HCT116 (cell line): ENCODE measurements around the gene MPZL2. TPM values are rescaled to one million over a fixed set of nuclear protein-coding genes. Genes with fewer than 3 reads are reported as not detected.

Experiments
- ATAC-seq: fragments of 200-7000 bp; cut with Tn5 transposase; 2 replicates; pipeline ENCODE4 v1.9.1; 2020; ENCODE audit warnings: mild to moderate bottlenecking, moderate library complexity
- BruUV-seq: library from RNA; stranded (reverse); fragments of 400-500 nt; replicated peaks from 2 replicates; lab custom pipeline; 2021; lab: Mats Ljungman, UMichigan
- CTCF ChIA-PET: fragments of 300-600 bp; sonication (Branson Sonifier 250); formaldehyde crosslinking; loops from one replicate; lab custom pipeline; 2021; ENCODE audit warnings: antibody characterized with exemption; lab: Charles Lee
- POLR2A ChIA-PET: fragments of 300-600, 350-600 bp; sonication (Branson Sonifier 250); formaldehyde crosslinking; loops from one replicate; lab custom pipeline; 2021; ENCODE audit warnings: antibody characterized with exemption; lab: Charles Lee
- RAD21 ChIA-PET, 2 experiments: fragments of 300-600 bp; sonication (Branson Sonifier 250); formaldehyde crosslinking; loops; one replicate each; lab custom pipeline; 2023; ENCODE audit warnings: low total read pairs in 2 of 2; ENCODE audit not compliant: uncharacterized antibody in 2 of 2, unreplicated experiment in 2 of 2, low non-redundant PET in 1 of 2; lab: Charles Lee
- DNase-seq: peaks from one replicate; pipeline ENCODE4 v3.0.0-alpha.2; 2010; ENCODE audit warnings: low read depth, low spot score
- H2AFZ ChIP-seq: fragments of 200-600 bp; shearing (Covaris generic), sonication (generic); 2 replicates; pipeline ENCODE4 v1.6.1; 2017; ENCODE audit warnings: low read depth, mixed run types, mixed read lengths, antibody characterized with exemption, low read length; ENCODE audit not compliant: poor library complexity, severe bottlenecking
- H3K27ac ChIP-seq: 2 replicates; pipeline ENCODE4 v1.5.1; 2012; ENCODE audit warnings: low read depth, low read length
- H3K27me3 ChIP-seq: fragments of 200-600 bp; sonication (generic); 2 replicates; pipeline ENCODE4 v1.6.1; 2016; ENCODE audit warnings: mixed run types, low read length, mixed read lengths; ENCODE audit not compliant: insufficient read depth
- H3K36me3 ChIP-seq, 2 experiments: fragments of 200-500 bp in 1 of 2; fragments of 200-600 bp in 1 of 2; sonication (Bioruptor generic) in 1 of 2; sonication (generic) in 1 of 2; 2 replicates each; pipeline versions ENCODE4 v1.5.1 to v1.6.1; 2014 to 2016; ENCODE audit warnings: low read length in 2 of 2, inconsistent platforms in 1 of 2, mixed read lengths in 1 of 2, mixed run types in 1 of 2; ENCODE audit not compliant: insufficient read depth in 2 of 2, control insufficient read depth in 1 of 2
- H3K4me1 ChIP-seq, 2 experiments: fragments of 200-600 bp in 1 of 2; sonication (generic) in 1 of 2; 2 replicates each; pipeline versions ENCODE4 v1.5.1 to v1.6.1; 2012 to 2017; ENCODE audit warnings: low read length in 2 of 2, inconsistent platforms in 1 of 2, mild to moderate bottlenecking in 1 of 2, mixed read lengths in 1 of 2, mixed run types in 1 of 2, moderate library complexity in 1 of 2; ENCODE audit not compliant: insufficient read depth in 2 of 2, control insufficient read depth in 1 of 2
- H3K4me2 ChIP-seq: fragments of 200-600 bp; sonication (generic); 2 replicates; pipeline ENCODE4 v1.6.1; 2017; ENCODE audit warnings: mixed run types, low read length, mixed read lengths
- H3K4me3 ChIP-seq, 2 experiments: fragments of 200-600 bp in 1 of 2; sonication (generic) in 1 of 2; replicated peaks in 1 of 2; 2 replicates each; pipeline ENCODE4 v1.5.1; 2011 to 2016; ENCODE audit warnings: low read length in 2 of 2, control low read depth in 1 of 2, low read depth in 1 of 2, mild to moderate bottlenecking in 1 of 2, mixed read lengths in 1 of 2, mixed run types in 1 of 2
- H3K79me2 ChIP-seq: fragments of 200-600 bp; sonication (generic); 2 replicates; pipeline ENCODE4 v1.6.1; 2017; ENCODE audit warnings: mild to moderate bottlenecking, mixed run types, low read length, moderate library complexity, mixed read lengths; ENCODE audit not compliant: insufficient read depth
- H3K9ac ChIP-seq: fragments of 200-600 bp; sonication (generic); 2 replicates; pipeline ENCODE4 v1.6.1; 2016; ENCODE audit warnings: low read length, mixed read lengths
- H3K9me2 ChIP-seq: fragments of 200-600 bp; sonication (generic), shearing (Covaris generic); 2 replicates; pipeline ENCODE4 v1.6.1; 2017; ENCODE audit warnings: mixed run types, mild to moderate bottlenecking, moderate library complexity; ENCODE audit not compliant: insufficient read depth
- H3K9me3 ChIP-seq, 2 experiments: fragments of 200-500 bp in 1 of 2; fragments of 200-600 bp in 1 of 2; sonication (Bioruptor generic) in 1 of 2; sonication (generic) in 1 of 2; 2 replicates each; pipeline ENCODE4 v1.6.1; 2014 to 2017; ENCODE audit warnings: low read length in 2 of 2, mixed read lengths in 2 of 2, inconsistent platforms in 1 of 2, low read depth in 1 of 2, mild to moderate bottlenecking in 1 of 2, mixed run types in 1 of 2, moderate library complexity in 1 of 2; ENCODE audit not compliant: control insufficient read depth in 1 of 2, insufficient read depth in 1 of 2
- H4K20me1 ChIP-seq: fragments of 200-600 bp; sonication (generic), shearing (Covaris generic); 2 replicates; pipeline ENCODE4 v1.6.1; 2017; ENCODE audit warnings: mixed run types, mild to moderate bottlenecking, moderate library complexity; ENCODE audit not compliant: insufficient read depth
- CBX3 ChIP-seq: IDR thresholded peaks from 2 replicates; pipeline ENCODE4 v1.6.1; 2012; ENCODE audit warnings: low read depth
- EGR1 ChIP-seq: IDR thresholded peaks from 2 replicates; pipeline ENCODE4 v1.6.1; 2012; ENCODE audit warnings: low read depth
- EZH2phosphoT487 ChIP-seq: fragments of 200-600 bp; IDR thresholded peaks from 2 replicates; pipeline ENCODE4 v1.6.1; 2018; ENCODE audit warnings: antibody characterized with exemption, borderline replicate concordance
- FOSL1 ChIP-seq: IDR thresholded peaks from 2 replicates; pipeline ENCODE4 v1.6.1; 2012; ENCODE audit warnings: low read depth
- JUND ChIP-seq: IDR thresholded peaks from 2 replicates; pipeline ENCODE4 v1.6.1; 2012
- POLR2A ChIP-seq: IDR thresholded peaks from 2 replicates; pipeline ENCODE4 v1.7.0; 2011; ENCODE audit warnings: borderline replicate concordance; ENCODE audit not compliant: insufficient read depth, insufficient read length; ENCODE audit errors: extremely low read depth
- POLR2AphosphoS5 ChIP-seq: IDR thresholded peaks from 2 replicates; pipeline ENCODE4 v1.6.1; 2011; ENCODE audit warnings: mild to moderate bottlenecking, low read depth, low read length, moderate library complexity
- RAD21 ChIP-seq: IDR thresholded peaks from 2 replicates; pipeline ENCODE4 v1.6.1; 2012; ENCODE audit warnings: low read depth, mild to moderate bottlenecking
- SIN3A ChIP-seq: IDR thresholded peaks from 2 replicates; pipeline ENCODE4 v1.6.1; 2012; ENCODE audit warnings: low read depth
- SP1 ChIP-seq: IDR thresholded peaks from 2 replicates; pipeline ENCODE4 v1.6.1; 2012; ENCODE audit warnings: low read depth
- SRF ChIP-seq: IDR thresholded peaks from 2 replicates; pipeline ENCODE4 v1.6.1; 2012; ENCODE audit warnings: low read depth
- intact Hi-C: fragments of 100-400 bp; cut with micrococcal nuclease; formaldehyde crosslinking; loops from 2 replicates; pipeline ENCODE4 v1.10.0; 2022
- total RNA-seq: library from RNA; stranded (reverse); gene quantifications from one replicate; pipeline ENCODE4 v1.2.1, GENCODE V29; 2021; ENCODE audit not compliant: unreplicated experiment
- TF ChIP-seq, protein P1 (sequence below): IDR thresholded peaks from 2 replicates; pipeline ENCODE4 v1.6.1; 2012
- TF ChIP-seq, protein P2 (sequence below): IDR thresholded peaks from 2 replicates; pipeline ENCODE4 v1.6.1; 2011; ENCODE audit warnings: mild to moderate bottlenecking, low read length, moderate library complexity; ENCODE audit not compliant: insufficient replicate concordance; ENCODE audit errors: extremely low read depth
- TF ChIP-seq, protein P3 (sequence below): IDR thresholded peaks from 2 replicates; pipeline ENCODE4 v1.6.1; 2012

Gene MPZL2
- total RNA-seq, 1 experiment from 2014 or later = 16.8 TPM

DNA sequence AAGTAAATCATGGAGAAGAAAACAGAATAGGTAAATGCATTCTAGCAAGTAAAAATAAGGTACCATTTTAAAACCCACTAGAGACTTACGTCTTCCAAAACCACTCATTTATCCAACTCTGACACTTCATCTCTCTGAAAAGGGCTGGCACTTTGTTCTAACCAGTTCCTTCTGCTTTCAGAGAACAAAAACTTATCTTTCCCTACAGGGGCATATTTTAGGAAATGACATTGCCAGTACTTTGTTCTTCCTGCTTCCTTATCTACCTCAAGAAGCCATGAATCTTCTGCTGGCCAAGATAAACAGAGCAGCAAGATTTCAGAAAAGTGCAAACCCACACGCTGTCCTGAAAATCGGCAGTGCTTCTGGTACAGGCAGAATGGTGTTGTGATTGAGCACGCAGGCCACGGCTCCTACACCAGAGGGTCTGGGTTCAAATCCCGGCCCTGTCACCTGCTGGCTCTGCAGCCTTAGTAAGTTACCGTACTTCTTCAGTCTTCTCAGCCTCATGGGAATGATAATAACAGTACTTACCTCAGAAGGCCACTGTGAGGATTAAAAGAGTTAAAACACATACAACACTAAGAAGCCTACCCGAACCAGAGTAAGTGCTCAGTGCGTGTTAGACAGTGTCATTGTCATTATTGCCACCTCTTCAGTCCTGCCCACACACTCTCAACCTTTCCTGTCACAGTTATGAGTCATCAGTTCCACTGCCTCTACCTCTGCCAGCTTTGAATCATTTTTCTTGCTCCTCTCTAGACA is 22.9 kb downstream of the MPZL2 start:
- intact Hi-C loops = no loop called here
- no peaks in the 10 kb centered on the region for H3K9me2 ChIP-seq
- CTCF ChIA-PET = interaction anchor here (1.2 to 1.9 kb wide), 2 partner anchors 43 to 55 kb away, joined by 3 to 9 read pairs; no protein-coding TSS in a partner anchor
- RAD21 ChIA-PET = no interaction called here
- POLR2A ChIA-PET = interaction anchor here (1.0 to 1.5 kb wide), 4 partner anchors 8 to 61 kb away, joined by 3 to 6 read pairs (median 4); partner anchors contain the start of gene MPZL3
- H3K79me2 ChIP-seq = no peaks in the 10 kb centered on the region
- peak; percentile 94 for ATAC-seq
- peak; percentile 78 for TF ChIP-seq POLR2AphosphoS5
- peak; percentile 99 for TF ChIP-seq FOSL1
- TF ChIP-seq, protein P1, sequence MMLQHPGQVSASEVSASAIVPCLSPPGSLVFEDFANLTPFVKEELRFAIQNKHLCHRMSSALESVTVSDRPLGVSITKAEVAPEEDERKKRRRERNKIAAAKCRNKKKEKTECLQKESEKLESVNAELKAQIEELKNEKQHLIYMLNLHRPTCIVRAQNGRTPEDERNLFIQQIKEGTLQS = peak; percentile 67
- TF ChIP-seq EGR1 = peak; percentile 95
- TF ChIP-seq, protein P2, sequence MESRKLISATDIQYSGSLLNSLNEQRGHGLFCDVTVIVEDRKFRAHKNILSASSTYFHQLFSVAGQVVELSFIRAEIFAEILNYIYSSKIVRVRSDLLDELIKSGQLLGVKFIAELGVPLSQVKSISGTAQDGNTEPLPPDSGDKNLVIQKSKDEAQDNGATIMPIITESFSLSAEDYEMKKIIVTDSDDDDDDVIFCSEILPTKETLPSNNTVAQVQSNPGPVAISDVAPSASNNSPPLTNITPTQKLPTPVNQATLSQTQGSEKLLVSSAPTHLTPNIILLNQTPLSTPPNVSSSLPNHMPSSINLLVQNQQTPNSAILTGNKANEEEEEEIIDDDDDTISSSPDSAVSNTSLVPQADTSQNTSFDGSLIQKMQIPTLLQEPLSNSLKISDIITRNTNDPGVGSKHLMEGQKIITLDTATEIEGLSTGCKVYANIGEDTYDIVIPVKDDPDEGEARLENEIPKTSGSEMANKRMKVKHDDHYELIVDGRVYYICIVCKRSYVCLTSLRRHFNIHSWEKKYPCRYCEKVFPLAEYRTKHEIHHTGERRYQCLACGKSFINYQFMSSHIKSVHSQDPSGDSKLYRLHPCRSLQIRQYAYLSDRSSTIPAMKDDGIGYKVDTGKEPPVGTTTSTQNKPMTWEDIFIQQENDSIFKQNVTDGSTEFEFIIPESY = no peak
- TF ChIP-seq POLR2A = no peak
- TF ChIP-seq SIN3A = peak; percentile 97
- no peak for TF ChIP-seq EZH2phosphoT487
- TF ChIP-seq, protein P3, sequence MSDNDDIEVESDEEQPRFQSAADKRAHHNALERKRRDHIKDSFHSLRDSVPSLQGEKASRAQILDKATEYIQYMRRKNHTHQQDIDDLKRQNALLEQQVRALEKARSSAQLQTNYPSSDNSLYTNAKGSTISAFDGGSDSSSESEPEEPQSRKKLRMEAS = peak; percentile 86
- peak; percentile 99 for TF ChIP-seq SP1
- TF ChIP-seq JUND = peak; percentile 100
- peak; percentile 79 for TF ChIP-seq SRF
- TF ChIP-seq RAD21 = peak; percentile 44; the same call in 1 of the 2 replicates
- peak; percentile 99 for TF ChIP-seq CBX3
- TF ChIP-seq, all 23 proteins: peak for 11
- Histone ChIP-seq H3K4me1 (peaks cover 28 to 34% of the 10 kb centered on the region in 2 experiments), H3K4me2 (peak overlapping the region; percentile 82), H3K9ac (peak overlapping the region; percentile 41), H4K20me1 (no peaks in the 10 kb centered on the region), H2AFZ (no peak overlapping the region), H3K9me3 (no peaks in the 10 kb centered on the region), H3K27ac (peak overlapping the region; percentile 52), H3K4me3 (peak overlapping the region; percentile 15 to 48), H3K27me3 (no peaks in the 10 kb centered on the region), H3K36me3 (no peaks in the 10 kb centered on the region)
- peak; percentile 95 for DNase-seq
- TSS peak; percentile 64 for BruUV-seq
